NCI-H1048 (cell line): ENCODE data around the gene PALS2.

Experiments
- DNase-seq: peaks from one replicate; lab custom pipeline; 2025; lab: John Stamatoyannopoulos, UW

Gene PALS2

DNA sequence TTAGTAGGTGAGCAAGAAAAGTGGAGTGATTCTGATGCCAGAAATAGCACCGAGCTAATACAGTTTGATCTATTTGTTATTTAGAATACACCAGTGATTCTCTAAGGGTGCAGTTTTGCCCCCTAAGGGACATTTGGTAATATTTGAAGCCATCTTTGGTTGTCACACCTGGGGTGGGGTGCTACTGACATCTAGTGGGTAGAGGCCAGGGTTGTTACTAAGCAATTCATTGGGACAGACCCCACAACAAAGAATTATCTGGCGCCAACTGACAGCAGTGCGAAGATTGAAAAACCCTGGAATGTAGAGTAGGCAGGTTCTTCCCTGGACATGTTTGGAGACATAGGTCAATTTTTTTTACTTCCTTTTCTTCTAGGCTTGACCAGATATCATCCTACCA, 14.6 kb downstream of the PALS2 start:
- no peak for DNase-seq

DNA sequence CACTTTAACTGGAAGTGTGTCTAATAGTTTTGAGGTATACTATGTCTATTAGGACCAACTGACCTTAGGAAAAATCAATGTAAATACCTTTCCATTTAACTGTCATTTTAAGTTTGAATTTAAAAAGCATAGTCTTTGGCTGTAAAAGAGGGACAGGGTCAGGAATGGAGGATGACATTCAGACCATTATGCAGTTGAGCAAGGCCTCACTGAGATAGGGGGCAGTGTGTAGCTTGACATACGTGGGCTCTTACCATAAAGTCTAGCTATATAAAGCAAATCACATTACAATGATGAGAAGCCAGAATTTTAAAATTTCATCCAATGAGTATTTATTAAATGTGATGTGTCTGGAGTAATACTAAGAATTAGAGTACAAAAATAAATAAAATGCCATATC, 17.9 kb downstream of the PALS2 start:
- DNase-seq = no peak

DNA sequence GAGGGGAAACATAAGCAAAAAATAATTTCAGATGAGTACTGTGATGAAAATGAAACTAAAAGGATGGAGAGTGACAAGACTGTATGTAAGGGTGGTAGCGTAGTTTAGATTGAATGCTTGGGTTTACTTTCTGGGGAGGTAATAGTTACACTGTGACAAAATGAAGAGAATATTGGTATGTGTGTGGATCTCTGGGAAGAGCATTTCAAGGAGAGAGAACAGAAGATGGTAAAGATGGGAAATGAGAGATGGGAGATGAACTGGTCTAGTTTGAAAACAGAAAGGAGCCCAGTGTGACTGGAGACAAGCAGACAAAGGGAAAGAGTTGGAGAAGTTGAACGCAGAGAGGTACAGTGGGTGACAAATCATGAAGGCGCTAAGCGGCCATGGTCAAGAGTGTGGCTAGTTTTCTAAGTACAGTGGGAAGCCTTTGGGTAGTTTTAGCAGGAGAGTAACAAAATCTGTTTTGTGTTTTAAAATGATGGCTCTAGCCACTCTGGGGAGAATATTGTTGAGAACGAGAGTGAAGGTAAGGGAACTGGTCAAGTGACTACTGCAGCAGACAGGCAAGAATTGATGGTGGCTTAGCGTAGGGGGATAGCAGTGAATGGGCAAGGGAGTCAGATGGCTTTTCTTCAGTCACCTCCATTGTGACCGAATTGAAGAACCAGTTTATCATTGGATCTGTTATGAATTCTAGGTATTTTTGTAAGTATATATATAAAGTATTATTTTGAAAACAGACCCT, 22.6 kb downstream of the PALS2 start:
- no peak for DNase-seq

DNA sequence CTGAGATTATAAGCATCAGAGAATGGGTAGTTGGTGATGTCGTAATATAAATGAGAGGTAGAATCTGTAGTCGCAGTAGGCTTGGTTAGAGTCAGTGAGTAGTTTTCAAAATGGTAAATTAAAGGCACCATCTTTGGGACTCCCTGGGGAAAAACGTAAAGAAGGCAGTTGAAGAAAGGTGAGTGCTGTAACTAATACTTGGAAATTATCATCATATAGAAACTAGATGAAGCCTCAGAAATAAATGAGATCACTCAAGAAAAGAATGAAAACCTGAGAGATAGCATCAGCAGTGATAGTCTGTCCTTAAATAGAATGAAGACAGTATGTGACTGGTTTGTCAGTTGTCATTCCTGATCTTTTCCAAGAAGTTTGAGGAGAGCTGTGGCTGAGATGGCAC, 23.8 kb downstream of the PALS2 start:
- DNase-seq = no peak

DNA sequence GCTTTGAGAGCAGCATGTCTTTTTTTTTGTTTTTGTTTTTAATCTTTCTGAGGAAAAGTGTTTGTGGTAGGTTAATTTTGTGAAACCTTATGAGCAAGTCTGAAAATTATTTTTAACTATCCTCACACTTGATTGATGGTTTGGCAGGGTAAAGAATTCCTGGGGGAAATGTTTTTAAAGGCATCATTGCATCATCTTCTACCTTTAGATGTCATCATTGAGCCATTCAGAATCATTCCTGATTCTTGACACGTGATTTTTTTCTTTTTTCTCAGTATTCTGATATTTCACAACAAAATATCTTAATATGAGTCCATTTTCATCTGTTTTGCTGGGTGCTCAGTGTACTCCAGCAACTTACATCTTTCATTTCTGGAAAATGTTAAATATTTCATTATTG, 28.3 kb downstream of the PALS2 start:
- no peak for DNase-seq

DNA sequence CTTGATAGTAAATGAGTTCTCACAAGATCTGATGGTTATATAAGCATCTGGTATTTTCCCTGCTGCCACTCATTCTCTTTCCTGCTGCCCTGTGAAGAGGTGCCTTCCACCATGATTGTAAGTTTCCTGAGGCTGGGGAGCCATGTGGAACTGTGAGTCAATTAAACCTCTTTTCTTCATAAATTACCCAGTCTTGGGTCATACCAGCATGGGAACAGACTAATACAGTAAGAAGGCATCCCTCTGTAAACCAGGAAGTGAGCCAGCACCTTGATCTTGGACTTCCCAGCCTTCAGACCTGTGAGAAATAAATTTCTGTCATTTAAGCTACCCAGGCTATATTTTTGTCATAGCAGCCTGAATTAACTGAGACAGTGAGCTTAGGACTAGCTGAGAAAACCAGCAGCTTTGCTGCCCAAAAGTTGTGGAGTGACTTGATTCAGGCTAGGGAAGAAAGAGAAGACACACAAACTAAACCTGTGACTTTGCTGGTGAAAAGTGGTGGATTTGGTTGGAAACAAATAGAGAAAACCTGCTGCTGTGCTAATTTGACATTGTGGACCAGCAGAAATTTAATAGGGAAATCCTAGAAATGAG, 29.7 kb downstream of the PALS2 start:
- no peak for DNase-seq

DNA sequence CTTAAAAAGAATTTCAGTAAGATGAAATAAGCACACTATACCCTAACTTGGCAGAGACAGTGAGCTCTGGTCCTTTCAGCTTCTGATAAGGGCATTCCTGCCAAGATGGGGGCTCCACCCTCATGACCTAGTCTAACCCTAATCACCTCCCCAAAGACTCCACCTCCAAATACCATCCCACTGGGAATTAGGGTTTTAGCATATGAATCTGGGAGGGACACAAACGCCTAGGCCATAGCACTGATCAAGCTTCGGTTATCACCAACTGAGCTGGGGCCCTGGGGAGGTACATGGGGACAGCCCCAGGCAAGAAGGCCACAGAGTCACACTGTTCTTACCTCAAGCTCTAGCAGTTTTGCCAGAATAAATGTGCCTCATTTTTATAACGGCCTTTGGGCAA, 31.4 kb downstream of the PALS2 start:
- no peak for DNase-seq

DNA sequence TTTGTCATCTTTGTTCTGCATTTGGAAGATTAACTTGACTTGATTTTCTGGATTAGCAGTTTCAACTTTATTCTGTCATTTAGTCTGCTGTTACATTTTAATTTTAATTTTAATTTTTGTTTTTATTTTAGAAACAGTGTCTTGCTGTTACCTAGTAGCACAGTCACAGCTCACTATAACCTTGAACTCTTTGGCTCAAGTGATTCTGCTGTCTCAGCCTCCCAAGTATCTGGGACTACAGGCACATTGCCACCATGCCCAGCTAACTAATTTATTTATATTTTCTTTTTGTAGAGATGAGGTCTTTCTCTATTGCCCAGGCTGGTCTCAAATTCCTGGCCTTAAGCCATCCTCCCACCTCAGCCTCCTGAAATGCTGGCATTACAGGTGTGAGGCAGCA, 35.3 kb downstream of the PALS2 start:
- no peak for DNase-seq

DNA sequence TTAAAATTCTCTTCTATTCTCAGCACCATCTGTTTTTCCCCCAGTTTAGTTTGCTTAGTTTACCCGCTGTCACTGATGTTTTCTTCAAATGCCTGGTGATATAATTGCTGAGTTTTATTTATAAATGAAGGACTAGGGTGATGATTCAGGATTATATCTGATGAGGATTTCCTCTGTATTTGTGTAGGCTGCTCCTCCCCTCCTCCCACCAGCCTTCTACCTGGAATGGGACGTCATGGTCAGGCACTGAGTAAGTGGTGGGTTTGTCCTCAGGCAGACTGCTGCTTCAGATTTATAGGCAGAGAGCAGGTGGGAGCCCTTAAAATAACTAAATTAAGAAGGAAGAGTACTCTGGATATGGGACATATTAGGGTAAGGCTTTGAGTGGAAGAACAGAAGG, 35.8 kb downstream of the PALS2 start:
- DNase-seq = no peak

DNA sequence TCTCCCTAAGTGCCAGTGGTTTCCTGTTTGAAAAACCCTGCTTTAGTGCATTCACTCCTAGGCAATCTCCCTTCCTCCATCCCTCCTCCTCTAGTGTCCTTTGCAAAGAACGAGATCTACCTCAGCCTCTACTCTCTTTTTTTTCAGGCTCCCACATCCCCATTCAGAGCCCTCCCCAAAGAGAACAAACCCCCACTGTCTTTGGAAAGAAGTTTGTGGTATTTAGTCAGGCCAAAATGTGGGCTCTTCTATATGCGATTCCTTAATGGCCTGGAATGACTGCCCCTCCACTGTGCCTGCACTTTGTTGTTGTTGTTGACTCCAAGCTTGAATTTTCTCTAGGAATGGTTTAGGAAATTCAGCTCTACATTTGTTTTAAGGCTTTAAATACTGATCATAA, 36.3 kb downstream of the PALS2 start:
- no peak for DNase-seq

DNA sequence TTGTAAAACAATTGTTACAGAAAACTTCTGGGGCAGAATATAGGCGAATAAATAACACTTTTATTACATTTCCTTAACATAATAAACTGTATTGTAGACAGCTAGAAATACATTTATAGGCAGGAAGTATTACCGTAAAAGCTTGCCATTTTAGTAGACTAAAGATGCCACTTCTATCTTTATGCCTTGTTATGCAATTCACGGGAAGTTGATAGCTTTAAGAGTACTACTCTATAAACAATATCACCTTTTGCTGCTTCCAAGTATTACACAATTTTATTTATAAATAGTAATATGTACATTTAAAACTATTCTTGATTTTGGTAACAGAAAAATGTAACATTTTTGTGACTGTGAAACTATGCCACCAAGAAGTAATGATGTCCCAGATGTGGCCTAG, 37.9 kb downstream of the PALS2 start:
- DNase-seq = no peak

DNA sequence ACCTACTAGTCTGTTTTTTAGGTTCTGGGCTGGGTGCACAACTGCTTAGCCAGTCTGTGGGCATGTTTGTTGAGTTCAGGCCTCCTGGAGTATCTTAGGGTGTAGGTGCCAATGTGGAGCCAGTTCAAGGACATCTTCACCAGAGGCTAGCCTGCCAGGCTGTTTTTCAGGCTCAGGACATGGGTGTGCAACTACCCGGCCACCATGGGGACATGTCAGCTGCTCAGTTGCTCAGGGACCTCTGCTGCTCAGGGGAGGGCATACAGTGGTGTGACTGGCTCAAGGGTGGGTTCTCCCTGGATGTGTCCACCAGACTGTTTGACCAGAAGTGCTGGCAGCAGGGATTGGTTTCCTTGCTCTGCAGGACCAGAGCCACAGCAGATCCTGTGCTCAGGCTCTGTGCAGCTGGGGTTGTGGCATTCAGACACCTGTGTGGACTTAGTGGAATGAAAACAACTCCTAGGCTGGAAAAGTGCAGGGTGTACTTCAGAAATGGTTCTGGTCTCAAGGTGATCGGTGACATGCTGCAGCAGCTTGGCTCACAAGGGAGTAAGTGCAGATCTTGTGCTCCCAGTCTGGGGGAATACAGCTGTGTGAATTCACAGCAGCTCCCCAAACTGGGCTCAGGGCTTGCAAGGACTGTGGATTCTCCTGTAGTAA, 44.8 kb downstream of the PALS2 start:
- DNase-seq = no peak

DNA sequence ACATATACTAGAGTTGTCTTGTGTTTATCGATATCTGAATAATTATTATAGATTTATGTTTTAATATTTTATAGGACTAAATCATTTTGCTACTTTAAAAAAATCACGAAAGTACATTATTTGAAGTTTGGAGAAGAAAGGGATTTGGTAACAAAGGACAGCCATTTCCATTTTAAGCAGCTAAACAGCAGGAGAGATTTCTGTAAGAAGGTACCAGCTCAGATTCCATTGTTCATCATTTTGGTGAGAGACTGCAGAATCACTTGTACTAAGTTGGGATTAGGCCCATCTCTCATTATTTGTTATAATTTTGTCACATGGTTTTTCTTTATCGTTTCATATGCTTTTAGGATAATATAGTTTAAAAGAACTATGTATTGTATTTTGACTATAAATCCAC, 46.7 kb downstream of the PALS2 start:
- DNase-seq = no peak

DNA sequence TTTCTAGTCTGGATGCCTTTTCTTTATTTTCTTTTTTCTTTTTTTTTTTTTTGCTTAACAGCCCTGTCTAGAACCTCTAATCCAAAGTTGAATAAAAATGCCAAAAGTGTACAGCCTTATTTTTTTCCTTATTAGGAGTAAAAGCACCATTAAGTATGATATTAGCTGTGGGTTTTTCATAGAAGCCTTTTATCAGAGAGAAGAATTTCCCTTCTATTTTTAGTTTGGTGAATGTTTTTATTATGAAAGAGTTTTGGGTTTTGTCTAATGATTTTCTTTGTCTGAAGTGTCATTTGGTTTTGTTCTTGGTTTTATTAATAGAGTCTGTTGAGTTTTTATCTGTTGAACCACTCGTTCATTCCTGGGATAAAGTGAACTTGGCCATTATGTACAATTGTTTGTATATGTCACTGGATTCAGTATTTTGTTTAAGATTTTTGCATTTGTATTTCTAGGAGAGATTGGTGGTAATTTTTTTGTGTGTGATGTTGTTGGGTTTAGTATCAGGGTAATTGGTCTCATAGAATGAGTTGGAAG, 49.5 kb downstream of the PALS2 start:
- DNase-seq = no peak
